Stimulated activated CD4-positive, alpha-beta T cell treated with anti-CD3 and anti-CD28 coated beads, Interleukin-4, amount 100 ng/mL, for 1 hour (primary cell): ENCODE results near the gene MYH14.
A peak's percentile ranks its signal among the peaks of the same experiment; 100 is the strongest.
"Not testable (repeated sequence)": the region's sequence is repeated elsewhere in the genome, so short reads cannot be mapped to it uniquely, and the experiment has no call there.

Experiments used
- DNase-seq: peaks from one replicate; pipeline ENCODE4 v3.0.0-alpha.2; 2020

MYH14 gene

DNA sequence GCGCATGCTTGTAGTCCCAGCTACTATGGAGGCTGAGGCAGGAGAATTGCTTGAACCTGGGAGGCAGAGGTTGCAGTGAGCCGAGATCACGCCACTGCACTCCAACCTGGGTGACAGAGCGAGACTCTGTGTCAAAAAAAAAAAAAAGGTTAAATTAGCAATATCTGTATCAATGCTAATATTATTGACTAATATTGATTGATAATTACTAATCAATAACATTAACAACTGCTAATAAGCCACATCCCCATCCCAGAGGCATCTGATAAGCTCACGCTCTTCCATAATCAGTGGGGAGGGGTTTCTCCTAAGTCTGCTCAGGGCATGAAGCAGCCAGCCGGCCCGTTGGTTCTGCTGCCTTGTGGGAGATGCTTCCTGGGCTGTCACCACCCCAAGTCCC, 24.7 kb downstream of the MYH14 start:
- not testable (repeated sequence) for DNase-seq

DNA sequence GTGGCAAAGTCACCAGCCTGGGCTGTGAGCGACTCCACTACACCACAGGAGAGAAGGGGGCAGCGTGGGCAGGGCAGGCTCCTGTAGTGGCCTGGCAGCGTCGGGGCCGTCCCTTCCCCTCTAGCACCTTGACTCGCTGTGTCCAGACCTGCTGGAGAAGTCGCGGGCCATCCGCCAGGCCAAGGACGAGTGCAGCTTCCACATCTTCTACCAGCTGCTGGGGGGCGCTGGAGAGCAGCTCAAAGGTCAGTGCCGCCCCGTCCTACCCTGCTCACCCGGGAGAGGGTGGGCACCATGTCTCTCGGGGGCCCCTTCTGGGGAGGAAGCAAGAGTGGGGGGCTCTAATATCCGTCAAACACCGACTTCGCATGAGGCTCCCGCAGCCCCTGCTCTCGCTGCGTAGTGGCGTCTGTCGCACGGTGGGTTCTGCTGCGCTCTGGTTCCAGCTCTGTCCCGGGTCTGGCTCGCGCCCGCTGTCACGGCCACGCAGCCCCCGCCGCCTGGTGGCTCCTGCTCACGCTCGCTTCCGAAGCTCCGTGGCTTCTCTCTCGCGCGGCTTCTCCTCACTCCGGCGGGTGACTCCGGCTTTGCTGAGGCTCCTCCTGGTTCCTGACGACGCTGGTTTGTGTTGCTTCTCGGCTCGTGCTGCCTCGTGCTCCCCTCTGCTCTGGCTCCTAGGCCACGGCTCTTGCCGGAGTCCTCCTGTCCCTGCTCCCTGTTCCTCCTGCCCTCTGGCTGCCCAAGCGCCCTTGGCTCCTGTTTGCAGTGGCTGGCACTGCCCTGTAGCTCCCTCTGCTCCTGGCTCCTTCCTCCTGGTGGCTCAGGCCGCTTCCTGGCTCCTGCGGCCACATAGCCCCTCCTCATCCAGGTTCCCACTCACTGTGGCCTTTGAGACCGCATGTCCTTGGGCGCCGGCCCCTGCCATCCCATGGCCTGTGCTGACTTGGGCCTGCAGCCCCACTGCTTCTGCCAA, 27.2 kb downstream of the MYH14 start:
- no peak for DNase-seq

DNA sequence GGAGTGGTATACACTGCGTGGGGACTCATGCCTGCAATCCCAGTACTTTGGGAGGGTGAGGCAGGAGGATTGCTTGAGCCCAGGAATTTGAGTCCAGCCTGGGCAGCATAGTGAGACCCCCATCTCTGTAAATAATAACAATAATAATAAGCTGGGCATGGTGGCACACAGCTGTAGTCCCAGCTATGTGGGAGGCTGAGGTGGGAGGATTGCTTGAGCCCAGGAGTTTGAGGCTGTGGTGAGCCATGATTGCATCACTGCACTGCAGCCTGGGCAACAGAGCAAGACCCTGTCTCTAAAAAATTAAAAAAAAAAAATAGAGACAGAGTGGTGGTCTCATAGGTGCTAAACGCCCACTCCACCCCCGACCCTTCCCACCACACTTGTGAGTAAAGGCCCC, 28.0 kb downstream of the MYH14 start:
- DNase-seq, result not testable (repeated sequence)

DNA sequence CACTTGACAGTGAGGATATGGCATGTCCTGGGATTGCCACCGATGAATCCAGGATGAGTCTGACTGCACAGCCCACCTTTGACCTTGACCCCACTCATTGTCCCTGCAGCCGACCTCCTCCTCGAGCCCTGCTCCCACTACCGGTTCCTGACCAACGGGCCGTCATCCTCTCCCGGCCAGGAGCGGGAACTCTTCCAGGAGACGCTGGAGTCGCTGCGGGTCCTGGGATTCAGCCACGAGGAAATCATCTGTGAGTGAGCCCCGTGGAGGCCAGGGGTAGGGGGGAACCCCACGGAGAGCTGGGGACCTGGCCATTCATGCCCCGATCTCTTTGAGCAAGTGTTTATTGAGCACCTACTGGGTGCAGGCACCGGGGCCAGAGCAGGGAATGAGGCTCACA, 28.4 kb downstream of the MYH14 start:
- no peak for DNase-seq

DNA sequence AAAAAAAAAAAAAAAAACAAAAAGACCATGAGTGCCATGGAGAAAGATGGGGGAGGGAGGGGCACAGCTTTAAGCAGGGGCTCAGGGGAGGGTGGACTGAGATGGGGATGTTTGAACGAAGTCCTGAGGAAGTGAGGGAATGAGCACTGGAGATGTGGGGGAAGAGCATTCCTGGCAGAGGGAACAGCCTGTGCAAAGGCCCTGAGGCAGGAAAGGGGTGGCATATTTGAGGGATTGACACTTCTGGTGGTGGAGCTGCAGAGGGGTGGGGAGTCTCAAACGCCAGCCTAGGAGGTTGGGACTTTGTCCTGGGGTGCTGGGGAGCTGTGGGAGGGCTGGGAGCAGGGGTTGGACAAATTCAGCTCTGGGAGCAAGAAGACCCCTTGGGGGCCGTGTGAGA, 29.2 kb downstream of the MYH14 start:
- DNase-seq, result no peak

DNA sequence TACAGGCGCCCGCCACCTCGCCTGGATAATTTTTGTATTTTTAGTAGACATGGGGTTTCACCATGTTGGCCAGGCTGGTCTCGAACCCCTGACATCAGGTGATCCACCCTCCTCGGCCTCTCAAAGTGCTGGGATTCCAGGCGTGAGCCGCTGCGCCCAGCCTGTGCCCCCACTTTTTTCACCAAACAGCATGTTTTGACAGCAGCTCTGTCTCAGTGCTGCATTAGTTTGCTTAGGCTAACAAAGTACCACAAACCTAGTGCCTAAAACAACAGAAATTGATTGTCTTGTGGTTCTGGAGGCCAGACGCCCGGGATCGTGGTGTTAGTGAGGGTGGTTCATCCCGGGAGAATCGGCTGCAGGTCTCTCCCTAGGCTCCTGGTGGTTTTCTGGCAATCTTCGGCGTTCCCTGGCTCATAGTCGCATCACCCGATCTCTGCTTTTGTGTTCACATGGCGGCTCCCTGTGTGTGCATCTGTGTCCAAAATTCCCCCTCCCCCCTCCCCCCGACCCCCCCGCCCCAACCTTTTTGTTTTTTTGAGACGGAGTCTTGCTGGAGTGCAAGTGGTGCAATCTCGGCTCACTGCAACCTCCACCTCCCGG, 30.0 kb downstream of the MYH14 start:
- no peak for DNase-seq

DNA sequence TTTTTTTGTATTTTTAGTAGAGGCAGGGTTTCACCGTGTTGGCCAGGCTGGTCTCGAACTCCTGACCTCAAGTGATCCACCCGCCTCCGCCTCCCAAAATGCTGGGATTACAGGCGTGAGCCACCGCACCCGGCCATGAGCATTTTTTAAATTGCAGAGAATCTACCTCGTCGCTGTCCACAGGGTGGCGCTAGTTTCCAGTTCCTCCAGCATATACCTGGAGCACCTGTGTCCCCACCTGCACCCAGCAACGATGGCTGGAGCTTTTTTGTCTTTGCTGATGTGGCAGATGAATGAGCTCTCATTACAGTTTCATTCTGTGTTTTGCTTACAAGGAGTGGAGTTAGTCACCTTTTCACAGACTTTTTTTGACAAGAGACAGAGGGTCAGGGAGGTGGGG, 34.1 kb downstream of the MYH14 start:
- not testable (repeated sequence) for DNase-seq

DNA sequence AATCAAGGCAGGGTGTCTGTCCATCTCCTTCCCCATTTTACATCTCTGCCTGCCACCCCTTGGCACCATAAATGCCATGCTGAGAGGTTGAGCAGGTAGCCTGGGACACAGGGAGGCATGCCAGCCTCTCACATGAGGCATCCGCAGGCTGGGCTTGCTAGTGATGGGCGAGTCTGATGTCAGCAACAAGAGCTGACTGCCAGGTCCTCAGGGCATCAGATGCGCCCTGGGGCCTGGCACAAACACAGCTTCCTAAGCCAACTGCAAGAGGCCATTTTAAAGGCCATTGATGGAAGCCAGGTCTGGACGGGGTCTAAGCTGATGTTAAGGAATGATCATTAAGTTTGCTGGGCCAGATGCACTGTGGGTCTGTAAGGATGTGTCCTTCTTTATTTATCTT, 34.6 kb downstream of the MYH14 start:
- DNase-seq, result no peak

DNA sequence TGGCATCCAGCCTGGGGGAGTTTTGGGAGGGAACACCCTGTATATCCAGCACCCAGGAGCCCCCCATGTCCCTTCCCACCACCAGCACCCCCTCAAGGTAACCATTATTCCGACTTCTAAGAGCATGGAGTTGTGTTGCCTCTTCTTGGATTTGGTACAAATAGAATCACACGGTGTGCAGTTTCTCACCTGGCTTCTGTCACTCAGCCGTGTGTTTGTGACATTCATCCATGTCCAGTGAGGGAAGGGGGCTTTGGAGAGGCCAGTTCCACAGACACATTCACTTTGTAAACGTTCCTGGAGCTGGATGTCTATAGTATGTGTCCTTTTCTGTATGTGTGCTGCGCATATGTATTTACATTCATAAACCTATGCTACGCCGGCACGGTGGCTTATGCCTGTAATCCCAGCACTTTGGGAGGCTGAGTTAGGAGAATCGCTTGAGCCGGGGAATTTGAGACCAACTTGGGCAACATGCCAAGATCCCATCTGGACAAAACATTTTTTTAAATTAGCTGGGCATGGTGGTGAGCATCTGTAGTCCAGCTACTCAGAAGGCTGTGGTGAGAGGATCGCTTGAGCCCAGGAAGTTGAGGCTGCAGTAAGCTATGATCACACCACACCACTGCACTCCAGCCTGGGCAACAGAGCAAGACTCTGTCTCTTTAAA, 36.6 kb downstream of the MYH14 start:
- DNase-seq, result no peak

DNA sequence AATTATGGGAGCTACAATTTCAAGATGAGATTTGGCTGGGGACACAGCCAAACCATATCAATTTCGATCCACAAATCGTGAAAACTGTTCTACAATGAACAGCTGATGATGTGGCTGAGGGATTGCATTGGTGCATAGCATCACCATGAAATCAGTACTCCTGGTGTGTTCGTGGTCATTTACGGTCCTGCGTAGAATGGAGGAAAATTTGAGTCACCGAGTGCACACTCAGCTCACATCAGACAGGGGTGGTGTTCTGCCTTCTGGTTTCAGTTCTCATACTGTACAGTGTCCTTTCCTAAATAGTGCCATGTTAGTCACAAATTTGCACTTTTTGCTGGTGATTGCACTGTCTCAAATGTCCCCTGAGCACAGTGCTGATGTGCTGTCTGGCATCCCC, 39.2 kb downstream of the MYH14 start:
- DNase-seq, result no peak

DNA sequence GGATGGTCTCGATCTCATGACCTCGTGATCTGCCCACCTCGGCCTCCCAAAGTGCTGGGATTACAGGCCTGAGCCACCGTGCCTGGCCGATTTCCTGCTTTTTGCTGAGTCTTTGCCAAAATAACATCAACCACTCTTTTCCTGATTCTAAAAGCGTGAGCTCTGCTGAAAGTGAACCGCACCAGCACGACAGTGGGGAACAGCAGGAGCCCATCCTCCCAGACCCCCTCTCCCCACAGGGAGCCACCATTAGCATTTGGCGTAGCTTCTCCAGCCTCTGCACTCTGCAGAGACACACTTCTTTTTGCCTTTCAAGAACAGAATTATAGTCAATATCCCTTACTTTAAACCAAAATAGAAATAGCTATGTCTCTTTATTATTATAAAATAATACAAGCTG, 41.3 kb downstream of the MYH14 start:
- DNase-seq, result no peak

DNA sequence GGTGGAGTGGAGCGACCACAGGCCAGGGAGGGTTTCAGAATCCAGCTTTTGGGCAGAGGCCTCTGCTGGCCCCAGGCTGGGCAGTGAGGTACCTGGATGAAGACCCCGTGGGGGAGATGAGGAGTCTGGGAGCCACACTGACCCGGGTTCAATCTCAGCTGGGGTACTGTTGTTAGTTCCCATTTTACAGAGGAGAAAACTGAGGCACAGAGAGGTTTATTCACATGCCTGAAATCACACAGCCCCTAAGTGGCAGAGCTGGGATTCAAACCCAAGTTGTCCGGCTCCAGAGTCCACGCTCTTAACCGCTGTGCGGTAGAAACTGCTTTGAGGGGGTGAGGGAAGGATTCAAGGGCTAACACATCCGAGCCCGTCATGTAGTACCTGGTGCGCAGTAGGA, 45.0 kb downstream of the MYH14 start:
- no peak for DNase-seq

DNA sequence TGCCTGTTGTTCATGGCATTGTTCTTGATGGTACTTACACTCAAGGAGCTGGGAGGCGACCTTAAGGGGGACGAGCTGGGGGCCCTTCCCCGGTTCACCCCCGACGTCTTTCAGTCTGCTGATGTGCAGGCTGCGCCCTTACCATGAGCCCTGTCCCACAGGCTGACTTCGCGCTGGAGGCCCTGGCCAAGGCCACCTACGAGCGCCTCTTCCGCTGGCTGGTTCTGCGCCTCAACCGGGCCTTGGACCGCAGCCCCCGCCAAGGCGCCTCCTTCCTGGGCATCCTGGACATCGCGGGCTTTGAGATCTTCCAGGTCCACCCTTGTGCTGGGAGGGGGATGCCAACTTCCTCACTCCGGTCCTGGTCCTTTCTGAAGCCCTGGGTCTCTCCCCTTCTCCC, 45.4 kb downstream of the MYH14 start:
- DNase-seq, result no peak

DNA sequence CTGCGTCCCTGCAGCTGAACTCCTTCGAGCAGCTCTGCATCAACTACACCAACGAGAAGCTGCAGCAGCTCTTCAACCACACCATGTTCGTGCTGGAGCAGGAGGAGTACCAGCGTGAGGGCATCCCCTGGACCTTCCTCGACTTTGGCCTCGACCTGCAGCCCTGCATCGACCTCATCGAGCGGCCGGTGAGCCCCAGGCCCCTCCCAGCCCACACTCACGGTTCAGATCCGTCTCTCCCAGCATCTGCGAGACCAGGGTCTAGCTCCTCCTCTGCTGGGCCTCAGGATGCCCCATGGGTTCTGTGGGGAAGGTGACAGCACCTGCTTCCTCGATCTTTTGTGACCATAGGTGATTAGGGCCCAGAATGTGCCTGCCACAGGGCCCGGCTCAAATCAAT, 46.2 kb downstream of the MYH14 start:
- DNase-seq, result no peak

DNA sequence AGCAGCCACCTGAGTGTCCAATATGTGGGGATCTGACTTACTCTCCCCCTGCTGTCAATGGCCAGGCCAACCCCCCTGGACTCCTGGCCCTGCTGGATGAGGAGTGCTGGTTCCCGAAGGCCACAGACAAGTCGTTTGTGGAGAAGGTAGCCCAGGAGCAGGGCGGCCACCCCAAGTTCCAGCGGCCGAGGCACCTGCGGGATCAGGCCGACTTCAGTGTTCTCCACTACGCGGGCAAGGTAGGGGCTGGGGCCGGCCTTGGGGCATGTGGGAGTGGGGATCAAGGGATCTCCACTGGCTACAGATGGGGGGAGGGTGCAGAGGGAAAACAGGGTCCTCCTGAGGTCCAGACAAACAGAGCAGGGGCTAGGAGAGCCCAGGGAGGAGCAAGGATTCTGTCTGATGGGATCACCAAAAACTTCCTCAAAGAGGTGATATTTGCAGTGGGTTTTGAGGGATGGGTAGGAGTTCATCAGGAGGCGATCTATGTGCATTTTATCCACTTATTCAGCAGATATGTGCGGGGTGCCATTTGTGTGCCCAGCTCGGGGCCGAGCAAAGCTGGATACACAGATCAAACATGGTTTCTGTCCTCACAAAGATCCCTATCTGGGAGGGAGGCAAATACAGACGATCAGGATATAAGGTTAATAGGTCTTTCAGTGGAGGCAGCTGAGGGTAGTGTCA, 47.2 kb downstream of the MYH14 start:
- DNase-seq, result no peak

DNA sequence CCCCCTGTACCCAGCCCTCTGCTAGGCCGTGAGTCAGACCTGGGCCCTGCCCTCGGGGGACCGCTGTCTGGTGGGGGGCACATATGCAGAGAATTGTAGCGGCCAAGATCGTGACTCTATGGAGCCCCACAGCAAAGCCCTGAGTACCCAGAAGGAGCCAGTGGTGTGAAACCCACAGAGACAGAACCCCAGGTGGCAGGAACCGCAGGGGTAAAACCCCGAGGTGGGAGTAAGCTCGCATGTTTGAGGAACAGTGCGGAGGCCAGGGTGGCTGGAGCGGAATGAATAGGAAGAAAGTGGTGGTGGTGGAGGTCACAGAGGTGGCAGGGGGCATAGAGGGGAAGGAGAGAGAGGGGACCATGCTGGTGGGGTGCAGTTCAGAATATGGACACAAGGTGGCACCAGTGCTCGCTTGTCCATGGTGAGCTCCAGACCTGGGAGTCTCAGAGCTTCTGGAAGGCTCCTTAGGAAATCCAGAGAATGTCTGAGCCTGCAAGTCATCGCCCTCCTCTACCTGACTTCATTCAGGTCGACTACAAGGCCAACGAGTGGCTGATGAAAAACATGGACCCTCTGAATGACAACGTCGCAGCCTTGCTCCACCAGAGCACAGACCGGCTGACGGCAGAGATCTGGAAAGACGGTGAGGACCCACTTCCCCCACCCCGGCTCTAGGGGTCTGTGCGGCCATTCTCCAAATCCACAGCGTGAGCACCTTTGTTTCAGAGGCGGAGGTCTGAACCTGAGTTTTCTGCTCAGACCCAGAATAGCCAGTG, 48.9 kb downstream of the MYH14 start:
- peak; percentile 43 for DNase-seq

DNA sequence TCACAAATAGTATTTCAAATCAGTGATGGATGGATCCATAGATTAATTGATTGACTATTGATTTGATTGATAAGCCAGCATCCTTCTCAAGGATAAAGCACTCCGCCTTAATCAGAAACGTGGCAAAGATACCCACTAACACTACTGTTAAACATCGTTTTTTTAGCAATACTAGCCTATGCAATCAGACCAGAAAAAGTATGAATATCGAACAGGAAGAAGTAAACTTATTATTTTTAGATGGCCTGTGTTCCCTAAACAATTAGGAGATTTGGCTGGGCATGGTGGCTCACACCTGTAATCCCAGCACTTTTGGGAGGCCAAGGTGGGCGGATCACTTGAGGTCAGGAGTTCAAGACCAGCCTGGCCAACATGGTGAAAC, 49.5 kb downstream of the MYH14 start:
- DNase-seq, result no peak

DNA sequence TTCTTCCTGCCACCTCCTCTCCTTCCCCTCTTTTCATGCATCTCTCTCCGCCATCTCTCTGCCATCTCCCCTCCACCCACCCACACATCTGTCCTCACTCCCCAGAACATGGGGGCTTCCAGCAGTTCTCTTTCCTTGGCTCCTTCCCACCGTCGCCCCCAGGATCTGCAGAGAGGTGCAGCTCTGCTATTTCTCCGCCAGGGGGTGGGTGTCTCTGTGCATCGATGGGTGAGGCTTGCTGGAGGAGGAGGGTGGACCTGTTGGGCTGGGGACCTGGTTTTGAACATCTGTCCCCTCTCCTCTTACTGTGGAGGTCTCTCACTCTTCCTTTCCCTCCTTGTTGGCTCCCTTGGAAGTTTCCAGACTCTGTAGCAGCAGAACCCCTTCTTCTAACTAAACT, 51.7 kb downstream of the MYH14 start:
- no peak for DNase-seq

DNA sequence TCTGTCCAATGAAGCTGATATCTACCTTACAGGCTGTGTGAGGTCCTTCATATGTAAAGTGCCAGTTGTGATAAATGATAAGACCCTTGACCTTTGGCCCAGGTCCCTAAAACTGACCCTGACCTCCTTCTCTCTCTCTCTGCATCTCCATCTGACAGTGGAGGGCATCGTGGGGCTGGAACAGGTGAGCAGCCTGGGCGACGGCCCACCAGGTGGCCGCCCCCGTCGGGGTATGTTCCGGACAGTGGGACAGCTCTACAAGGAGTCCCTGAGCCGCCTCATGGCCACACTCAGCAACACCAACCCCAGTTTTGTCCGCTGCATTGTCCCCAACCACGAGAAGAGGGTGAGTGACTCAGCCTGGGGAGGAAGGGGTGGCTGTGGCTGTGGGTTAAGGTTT, 53.7 kb downstream of the MYH14 start:
- no peak for DNase-seq

DNA sequence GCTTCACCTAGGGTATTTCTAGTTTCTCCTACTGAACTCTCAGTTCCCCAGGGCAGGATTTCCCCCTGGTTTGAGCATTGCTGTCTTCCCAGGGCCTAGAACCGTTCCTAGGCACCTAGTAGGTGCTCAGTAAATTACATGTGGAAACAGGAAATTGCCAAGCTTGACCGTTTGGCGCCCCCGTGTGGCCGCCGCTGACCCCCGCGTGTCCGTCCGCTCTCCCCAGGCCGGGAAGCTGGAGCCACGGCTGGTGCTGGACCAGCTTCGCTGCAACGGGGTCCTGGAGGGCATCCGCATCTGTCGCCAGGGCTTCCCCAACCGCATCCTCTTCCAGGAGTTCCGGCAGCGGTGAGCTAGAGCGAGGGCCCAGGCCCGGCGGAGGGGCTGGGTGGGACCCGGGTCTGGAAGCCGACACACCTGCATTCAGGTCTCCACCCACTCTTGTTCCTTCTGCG, 55.5 kb downstream of the MYH14 start:
- peak; percentile 8 for DNase-seq

DNA sequence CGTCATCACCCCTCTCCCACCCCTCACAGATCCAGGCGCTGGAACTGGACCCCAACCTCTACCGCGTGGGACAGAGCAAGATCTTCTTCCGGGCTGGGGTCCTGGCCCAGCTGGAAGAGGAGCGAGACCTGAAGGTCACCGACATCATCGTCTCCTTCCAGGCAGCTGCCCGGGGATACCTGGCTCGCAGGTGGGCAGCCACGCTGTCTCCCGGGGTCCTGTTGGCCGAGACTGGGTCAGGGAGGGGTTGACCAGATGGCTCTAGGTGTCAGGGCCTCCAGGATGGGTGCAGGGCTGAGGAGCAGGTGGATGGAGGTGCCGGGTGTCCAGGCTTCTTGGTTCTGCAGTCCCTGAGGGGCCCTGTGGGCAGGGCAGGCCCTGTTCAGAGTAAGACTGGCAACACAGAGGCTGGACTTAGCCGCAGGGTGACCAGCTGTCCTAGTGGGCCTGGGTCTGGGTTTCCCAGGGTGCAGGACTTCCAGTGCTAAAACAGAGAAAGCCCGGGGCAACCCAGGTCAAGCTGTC, 58.1 kb downstream of the MYH14 start:
- no peak for DNase-seq

DNA sequence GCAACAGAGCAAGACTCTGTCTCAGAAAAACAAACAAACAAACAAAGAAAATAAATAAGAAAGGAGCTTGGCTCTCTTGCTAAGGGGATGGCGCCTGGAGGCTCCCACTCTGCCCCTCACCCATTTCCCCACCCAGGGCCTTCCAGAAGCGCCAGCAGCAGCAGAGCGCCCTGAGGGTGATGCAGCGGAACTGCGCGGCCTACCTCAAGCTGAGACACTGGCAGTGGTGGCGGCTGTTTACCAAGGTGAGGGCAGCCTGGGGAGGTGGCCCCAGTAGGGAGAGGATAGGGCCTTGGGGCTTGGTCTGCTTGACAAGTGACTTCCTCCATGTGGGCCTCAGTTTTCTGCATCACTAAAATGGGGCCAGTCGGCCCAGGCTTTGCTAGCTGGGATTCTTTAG, 59.8 kb downstream of the MYH14 start:
- DNase-seq, result no peak
